Smooth muscle cell (in vitro differentiated cells): ENCODE data around the gene EFNB2. TPM values are rescaled to one million over a fixed set of nuclear protein-coding genes. Genes with fewer than 3 reads are reported as not detected.

ENCODE experiments used
- DNase-seq: peaks from one replicate; lab custom pipeline; 2025; ENCODE audit not compliant: unreplicated experiment; lab: John Stamatoyannopoulos, UW
- H2AFZ ChIP-seq: fragments of 200-600 bp; sonication (generic); 2 replicates; pipeline ENCODE4 v1.6.0; 2016; ENCODE audit warnings: antibody characterized with exemption, low read depth, mild to moderate bottlenecking
- H3F3A ChIP-seq: fragments of 200-600 bp; sonication (generic); 2 replicates; pipeline ENCODE4 v1.6.0; 2017; ENCODE audit warnings: antibody characterized with exemption, low read depth
- H3K27ac ChIP-seq: fragments of 200-600 bp; sonication (generic); 2 replicates; pipeline ENCODE4 v1.5.1; 2016; ENCODE audit warnings: low read depth, mild to moderate bottlenecking
- H3K27me3 ChIP-seq: fragments of 200-600 bp; sonication (generic); 2 replicates; pipeline ENCODE4 v1.6.1; 2016; ENCODE audit warnings: low read depth, mild to moderate bottlenecking
- H3K36me3 ChIP-seq: fragments of 200-600 bp; sonication (generic); 2 replicates; pipeline ENCODE4 v1.5.1; 2016; ENCODE audit warnings: low read depth
- H3K4me1 ChIP-seq: fragments of 200-600 bp; sonication (generic); 2 replicates; pipeline ENCODE4 v1.5.1; 2016; ENCODE audit warnings: low read depth
- H3K4me2 ChIP-seq: fragments of 200-600 bp; sonication (generic); 2 replicates; pipeline ENCODE4 v1.6.0; 2016; ENCODE audit warnings: mild to moderate bottlenecking
- H3K4me3 ChIP-seq: fragments of 200-600 bp; sonication (generic); 2 replicates; pipeline ENCODE4 v1.5.1; 2016; ENCODE audit warnings: mild to moderate bottlenecking
- H3K79me2 ChIP-seq: fragments of 200-600 bp; sonication (generic); 2 replicates; pipeline ENCODE4 v1.6.0; 2016; ENCODE audit warnings: low read depth, mild to moderate bottlenecking
- H3K9ac ChIP-seq: fragments of 200-600 bp; sonication (generic); 2 replicates; pipeline ENCODE4 v1.6.0; 2016; ENCODE audit warnings: low read depth
- H3K9me3 ChIP-seq: fragments of 200-600 bp; sonication (generic); replicated peaks from 2 replicates; pipeline ENCODE4 v1.5.1; 2016; ENCODE audit warnings: low read depth
- H4K20me1 ChIP-seq: fragments of 200-600 bp; sonication (generic); 2 replicates; pipeline ENCODE4 v1.6.0; 2016; ENCODE audit warnings: low read depth
- WGBS: methylation state at CpG from one replicate; pipeline ENCODE4 v1.1.7; 2016; ENCODE audit warnings: low lambda C conversion rate; 5-methylcytosine and 5-hydroxymethylcytosine counted together
- polyA plus RNA-seq: library from polyadenylated mRNA; unstranded; fragments of >200 nt; fragmentation: Nextera tagmentation; extraction: Ambion mirVana; gene quantifications from 2 replicates; pipeline ENCODE4 v1.2.1, GENCODE V29; 2016
- total RNA-seq: library from RNA; depleted of rRNA; stranded (reverse); fragments of >200 nt; gene quantifications from 2 replicates; pipeline ENCODE4 v1.2.3, GENCODE V29; 2014
- TF ChIP-seq, protein P1 (sequence below): fragments of 200-600 bp; sonication (generic); IDR thresholded peaks from 2 replicates; pipeline ENCODE4 v1.5.1; 2017; ENCODE audit warnings: borderline replicate concordance, mild to moderate bottlenecking, antibody characterized with exemption; ENCODE audit not compliant: insufficient read depth, poor library complexity, severe bottlenecking

Gene EFNB2
- total and polyA plus RNA-seq, 2 experiments from 2014 or later: 15.5 to 42.0 TPM

DNA sequence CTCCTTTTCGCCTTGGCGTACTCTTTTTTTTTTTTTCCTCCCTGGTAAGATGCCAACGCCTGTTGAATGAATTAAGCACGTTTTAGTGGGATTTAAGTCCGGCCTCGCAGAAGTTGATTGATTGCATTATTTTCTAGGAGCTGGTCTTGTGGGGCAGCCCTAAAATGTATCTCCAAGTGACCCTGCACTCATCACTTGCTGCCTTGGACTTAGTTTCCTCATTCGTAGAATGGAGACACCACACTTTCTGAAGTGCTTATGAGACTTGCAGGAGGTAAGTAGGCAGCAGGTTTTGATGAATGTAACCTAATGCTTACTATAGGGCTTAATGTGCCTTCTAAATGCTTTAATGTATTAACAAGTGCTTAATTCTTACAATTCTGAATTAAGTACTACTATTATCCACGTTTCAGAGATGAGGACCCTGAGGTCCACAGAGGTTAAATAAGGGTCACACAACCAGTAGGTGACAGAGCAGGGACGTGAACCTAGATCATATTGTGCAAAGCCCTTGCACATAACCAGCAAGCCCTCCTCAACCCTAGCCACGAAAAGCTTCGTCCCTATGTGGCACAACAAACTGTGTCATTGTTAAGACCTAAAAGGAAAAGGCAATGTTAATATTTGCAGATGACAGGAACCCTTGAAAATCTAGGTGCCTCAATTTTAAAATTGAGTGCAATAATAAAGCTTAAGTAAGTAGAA, 33.0 kb upstream of the EFNB2 start:
- peak overlapping the region; percentile 90 for H3K4me2 ChIP-seq
- no peaks in the 10 kb centered on the region for H3K27me3 ChIP-seq
- 25% methylated on average over 11 of the region's 11 CpGs for WGBS
- DNase-seq: no peak
- peak overlapping the region; percentile 3 for H3K9ac ChIP-seq
- peaks cover 37% of the 10 kb centered on the region for H4K20me1 ChIP-seq
- H3K9me3 ChIP-seq: no peaks in the 10 kb centered on the region
- H3K79me2 ChIP-seq: peaks cover 48% of the 10 kb centered on the region
- H3K27ac ChIP-seq: peak overlapping the region; percentile 87
- H3K4me3 ChIP-seq: peak overlapping the region; percentile 81
- no peaks in the 10 kb centered on the region for H3F3A ChIP-seq
- H3K36me3 ChIP-seq: no peaks in the 10 kb centered on the region
- peak overlapping the region; percentile 97 for H2AFZ ChIP-seq
- H3K4me1 ChIP-seq: peaks cover 39% of the 10 kb centered on the region
- TF ChIP-seq, protein P1, sequence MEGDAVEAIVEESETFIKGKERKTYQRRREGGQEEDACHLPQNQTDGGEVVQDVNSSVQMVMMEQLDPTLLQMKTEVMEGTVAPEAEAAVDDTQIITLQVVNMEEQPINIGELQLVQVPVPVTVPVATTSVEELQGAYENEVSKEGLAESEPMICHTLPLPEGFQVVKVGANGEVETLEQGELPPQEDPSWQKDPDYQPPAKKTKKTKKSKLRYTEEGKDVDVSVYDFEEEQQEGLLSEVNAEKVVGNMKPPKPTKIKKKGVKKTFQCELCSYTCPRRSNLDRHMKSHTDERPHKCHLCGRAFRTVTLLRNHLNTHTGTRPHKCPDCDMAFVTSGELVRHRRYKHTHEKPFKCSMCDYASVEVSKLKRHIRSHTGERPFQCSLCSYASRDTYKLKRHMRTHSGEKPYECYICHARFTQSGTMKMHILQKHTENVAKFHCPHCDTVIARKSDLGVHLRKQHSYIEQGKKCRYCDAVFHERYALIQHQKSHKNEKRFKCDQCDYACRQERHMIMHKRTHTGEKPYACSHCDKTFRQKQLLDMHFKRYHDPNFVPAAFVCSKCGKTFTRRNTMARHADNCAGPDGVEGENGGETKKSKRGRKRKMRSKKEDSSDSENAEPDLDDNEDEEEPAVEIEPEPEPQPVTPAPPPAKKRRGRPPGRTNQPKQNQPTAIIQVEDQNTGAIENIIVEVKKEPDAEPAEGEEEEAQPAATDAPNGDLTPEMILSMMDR: no peak

DNA sequence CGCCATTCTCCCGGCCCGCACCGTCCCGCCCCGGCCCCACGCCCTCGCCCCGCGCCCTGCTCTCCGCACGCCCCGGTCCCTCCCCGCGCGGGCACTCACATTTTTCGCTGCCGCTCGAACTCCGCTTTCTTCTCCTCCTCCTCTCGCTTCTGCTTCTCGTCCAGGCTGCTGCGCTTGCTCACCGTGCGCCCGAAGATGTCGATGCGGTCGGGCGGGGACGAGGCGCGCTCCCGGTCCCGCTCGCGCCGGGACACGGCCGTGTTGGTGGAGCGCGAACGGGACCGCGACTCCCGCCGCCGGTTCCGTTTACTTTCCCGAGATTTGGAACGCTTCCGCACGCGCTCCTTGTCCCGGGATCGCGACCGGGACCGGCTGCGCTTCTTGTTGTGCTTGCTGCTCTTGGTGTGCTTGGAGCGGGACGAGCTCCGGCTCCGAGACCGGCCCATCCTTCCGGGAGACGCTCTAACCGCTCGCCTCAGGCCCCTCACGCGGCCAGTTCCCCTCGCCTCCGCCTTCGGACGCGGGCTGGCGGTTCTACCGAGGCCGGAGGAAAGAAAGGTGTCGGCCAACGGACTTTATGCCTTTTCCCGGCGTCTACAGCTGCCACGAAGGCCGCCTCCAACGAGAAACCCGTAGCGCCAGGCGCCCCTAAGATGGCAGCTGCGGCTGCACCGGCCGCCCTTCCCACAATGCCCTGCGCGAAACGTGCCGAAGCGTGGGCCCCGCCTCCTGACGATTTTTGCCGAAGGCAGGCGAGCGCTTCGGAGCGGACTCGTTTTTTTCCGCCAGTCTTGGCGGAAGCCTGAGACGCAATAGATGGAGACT, 32.2 kb upstream of the EFNB2 start, which contains the start of gene ARGLU1:
ARGLU1 (minus strand) TSS at position 664 of the 825 bp plus-strand sequence; CDS start at position 446, 218 bp downstream.
- Histone ChIP-seq H4K20me1 (peaks cover 44% of the 10 kb centered on the region), H3K79me2 (peaks cover 56% of the 10 kb centered on the region)

DNA sequence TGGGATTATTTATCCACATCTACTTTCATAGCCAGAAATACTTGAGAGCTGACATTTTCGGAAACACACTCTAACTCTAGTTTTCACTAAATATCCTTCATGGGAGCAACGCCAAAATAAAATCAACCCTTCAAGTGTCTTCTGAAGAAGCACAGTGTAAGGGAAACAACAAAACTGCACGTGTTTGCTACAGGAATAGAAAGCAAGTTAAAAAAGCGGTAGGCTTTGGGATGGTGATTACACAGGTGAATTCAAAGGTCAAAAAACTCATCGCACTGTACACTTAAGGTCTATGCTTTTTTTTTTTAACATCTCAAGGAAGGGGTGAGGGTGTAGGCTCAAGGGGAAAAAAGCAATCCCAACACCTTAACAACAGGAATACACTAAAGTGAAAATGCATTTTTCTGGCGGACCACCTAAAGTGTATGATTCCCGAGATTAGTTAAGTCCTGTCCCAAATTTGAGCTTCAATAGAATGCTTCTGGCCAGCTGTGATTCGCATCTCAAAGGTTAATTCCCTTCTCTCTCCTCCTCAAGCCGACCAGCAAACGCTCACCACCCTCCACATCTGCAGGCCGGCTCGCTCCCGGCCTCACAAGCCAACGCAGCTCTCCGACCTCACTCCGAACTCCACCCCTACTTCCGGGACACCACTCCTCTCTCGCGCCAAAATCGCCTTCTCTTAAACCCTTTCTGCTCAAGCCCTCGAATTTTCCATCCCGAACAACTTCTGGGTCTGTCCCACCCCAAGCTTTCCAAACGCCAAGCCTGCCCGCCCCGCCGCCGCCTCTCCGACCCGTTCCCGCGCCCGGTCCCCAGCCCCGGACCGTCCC, 31.4 kb upstream of the EFNB2 start:
- DNase-seq: no peak
- no peaks in the 10 kb centered on the region for H3K36me3 ChIP-seq
- H3K4me1 ChIP-seq: peaks cover 49% of the 10 kb centered on the region
- H3K9ac ChIP-seq: peak overlapping the region; percentile 92
- 1% methylated on average over 33 of the region's 34 CpGs for WGBS
- no peaks in the 10 kb centered on the region for H3K27me3 ChIP-seq
- H4K20me1 ChIP-seq: peaks cover 53% of the 10 kb centered on the region
- H3K79me2 ChIP-seq: peaks cover 64% of the 10 kb centered on the region
- H3K4me3 ChIP-seq: peak overlapping the region; percentile 81
- H2AFZ ChIP-seq: peak overlapping the region; percentile 69
- peak overlapping the region; percentile 90 for H3K4me2 ChIP-seq
- peak overlapping the region; percentile 87 for H3K27ac ChIP-seq
- TF ChIP-seq, protein P1: no peak
- no peaks in the 10 kb centered on the region for H3K9me3 ChIP-seq
- no peaks in the 10 kb centered on the region for H3F3A ChIP-seq

More for the DNA sequence above, 32.2 kb upstream of the EFNB2 start, which contains the start of gene ARGLU1:
- H2AFZ ChIP-seq: peak within 1 kb of the TSS; percentile 97
- 1% methylated on average over 99 of the region's 108 CpGs for WGBS
- peak within 1 kb of the TSS; percentile 87 for H3K27ac ChIP-seq
- no peaks in the 10 kb centered on the region for H3K36me3 ChIP-seq
- H3K4me2 ChIP-seq: peak within 1 kb of the TSS; percentile 90
- H3K4me3 ChIP-seq: peak within 1 kb of the TSS; percentile 81
- TF ChIP-seq, protein P1: no peak
- no peaks in the 10 kb centered on the region for H3K9me3 ChIP-seq
- peaks cover 41% of the 10 kb centered on the region for H3K4me1 ChIP-seq
- peak within 1 kb of the TSS; percentile 92 for H3K9ac ChIP-seq
- peak; percentile 82 for DNase-seq
- H3F3A ChIP-seq: no peaks in the 10 kb centered on the region
- H3K27me3 ChIP-seq: no peaks in the 10 kb centered on the region
